Activated CD4-positive, CD25-positive, alpha-beta regulatory T cell treated with anti-CD3 and anti-CD28 coated beads, Interleukin-2, amount 50 U/mL, for 16 hours (primary cell): ENCODE results near the gene HOXA3.

Experiments
- DNase-seq: peaks from one replicate; pipeline ENCODE4 v3.0.0-alpha.2; 2020; ENCODE audit warnings: low read depth, low spot score

Gene HOXA3

GRCh38 chr7:27129729-27130539, 22.4 kb downstream of the HOXA3 start:
- no peak for DNase-seq

- no peak for DNase-seq
Observed at GRCh38 chr7:27128776-27129728, 23.3 kb downstream of the HOXA3 start.

GRCh38 chr7:27128034-27128433, 24.3 kb downstream of the HOXA3 start:
- DNase-seq, result no peak

DNA sequence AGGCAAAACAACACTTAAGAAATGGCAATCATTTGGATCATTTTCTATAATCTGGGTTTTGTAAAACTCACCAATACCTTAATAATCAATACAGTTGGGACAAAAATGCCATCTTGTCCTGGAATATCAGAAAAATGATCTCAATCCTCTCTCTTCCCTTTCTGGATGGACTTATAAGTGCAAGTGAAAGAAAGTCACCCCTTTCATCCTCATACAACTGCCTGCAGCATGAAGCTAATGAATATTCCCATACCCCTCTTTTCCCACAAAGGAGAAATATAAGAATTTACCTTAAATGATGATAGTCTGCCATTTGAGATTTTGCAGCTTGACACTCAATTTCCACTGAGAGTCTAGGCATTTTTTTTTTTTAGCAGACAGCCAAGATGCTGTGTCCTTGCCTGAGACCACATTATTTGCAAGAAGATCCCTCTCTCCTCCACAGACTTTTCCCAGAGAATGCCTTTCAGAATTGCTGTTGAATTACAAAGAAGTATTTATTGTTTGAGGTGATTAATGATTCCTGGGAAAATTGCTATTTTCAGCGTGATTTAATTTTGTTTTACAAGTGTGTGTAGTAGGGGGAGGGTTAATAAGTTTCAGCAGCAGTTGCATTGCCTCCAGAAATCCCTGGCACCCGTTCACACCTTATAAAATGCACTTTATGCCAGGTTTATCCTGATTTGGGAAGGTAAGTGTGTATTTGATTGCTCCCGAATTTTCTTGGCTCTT, 25.6 kb downstream of the HOXA3 start:
- DNase-seq, result no peak

GRCh38 chr7:27125986-27126394, 26.4 kb downstream of the HOXA3 start:
- DNase-seq, result no peak

DNA sequence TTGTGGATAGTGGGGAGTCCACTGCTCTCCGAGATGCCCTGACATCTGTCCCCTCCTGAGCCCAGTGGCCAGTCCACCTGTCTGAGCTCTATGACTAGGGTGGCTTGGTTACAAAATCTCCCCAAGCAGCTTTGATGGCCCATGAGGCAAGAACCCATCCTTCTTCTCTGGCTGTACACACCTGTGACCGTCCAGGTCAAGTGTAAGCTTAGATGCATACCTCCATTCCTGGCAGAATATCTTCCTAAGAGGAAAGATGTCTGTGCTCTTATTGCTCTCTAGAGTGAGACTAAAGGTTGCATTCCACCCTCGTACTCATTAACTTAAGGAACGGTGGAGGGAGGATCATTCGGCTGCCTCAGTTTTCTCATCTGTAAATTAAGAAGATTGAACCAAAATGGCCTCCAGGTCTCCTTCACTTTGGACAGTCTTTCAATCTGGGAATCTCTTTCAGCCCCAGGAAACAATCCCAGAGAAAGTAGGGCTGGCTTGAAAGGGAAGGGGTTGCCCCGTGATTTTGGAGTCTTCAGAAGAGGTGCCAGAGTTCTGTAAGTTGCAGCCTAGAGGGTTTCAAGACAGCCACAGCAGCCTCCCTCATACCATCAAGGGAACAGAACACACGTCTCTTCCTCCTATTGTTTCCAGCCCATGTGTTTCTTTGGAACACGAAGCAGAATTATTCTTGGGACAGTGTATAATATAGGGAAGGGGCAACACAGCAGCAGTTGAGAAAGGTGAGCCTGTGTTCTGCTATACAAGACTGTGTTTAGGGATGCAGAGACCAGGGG, 27.3 kb downstream of the HOXA3 start:
- no peak for DNase-seq

DNA sequence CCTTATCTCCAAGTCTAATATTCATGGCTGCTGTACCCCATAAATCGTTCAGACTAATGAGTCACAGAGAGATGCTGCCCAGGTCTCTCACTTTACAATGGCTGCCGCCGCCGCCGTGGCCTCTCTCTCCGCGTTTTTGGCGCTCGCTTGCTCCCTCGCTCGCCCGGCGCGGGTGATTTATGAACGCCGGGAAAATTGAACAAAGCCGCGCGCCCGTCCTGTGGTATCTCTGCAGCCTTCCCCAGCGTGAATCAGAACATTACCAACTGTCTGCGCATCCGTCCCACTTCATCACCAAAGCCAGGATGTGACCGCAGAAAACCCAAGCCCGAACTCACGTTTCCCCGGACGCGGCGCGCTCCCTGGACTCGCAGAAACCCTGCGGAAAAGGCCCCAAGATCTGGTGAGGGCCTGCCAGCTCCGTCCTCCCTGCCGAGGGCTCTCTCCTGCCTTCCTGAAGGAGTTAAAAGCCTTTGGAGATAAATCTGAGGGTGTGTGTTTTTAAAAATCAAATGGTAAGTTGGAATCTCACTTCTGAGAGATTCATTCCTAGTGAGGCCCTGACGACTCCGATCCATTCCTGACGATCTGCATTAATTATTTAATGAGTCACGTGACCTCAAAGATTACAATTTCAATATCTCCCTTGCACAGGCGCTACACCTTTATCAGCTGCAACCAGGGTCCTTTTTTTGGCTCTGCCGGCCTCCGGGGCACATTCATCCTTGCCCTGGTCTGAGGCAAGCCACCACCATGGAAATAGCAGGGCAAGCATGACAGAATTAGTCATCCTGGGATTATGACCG, 28.1 kb downstream of the HOXA3 start:
- DNase-seq, result no peak

DNA sequence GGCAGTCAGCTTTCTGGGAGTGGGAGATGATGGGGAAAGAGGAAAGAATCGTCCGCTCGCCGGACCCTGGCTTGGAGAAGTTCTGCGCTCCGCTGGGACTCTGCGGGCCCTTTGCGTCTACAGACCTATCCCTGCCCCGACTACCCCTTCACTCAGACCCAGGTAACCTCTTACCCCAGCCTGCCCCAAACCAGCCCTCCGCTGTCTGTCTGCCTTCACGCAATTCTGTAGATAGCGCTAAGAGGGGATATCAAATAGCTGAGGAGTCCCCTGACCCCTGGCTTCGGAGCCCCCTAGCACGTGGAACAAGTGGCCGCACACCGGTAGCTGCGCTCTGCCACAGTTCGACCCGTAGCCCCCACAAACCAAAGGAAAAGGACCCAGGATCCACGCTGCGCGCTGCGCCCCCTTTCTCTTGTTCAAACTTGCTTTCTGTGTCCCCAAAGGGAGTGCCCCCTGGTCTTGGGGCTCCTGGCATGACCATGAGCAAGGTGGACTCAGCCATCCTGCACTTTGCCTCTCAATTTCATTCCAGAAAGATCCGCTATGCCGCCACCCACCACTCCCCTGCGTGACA, 28.8 kb downstream of the HOXA3 start:
- no peak for DNase-seq

GRCh38 chr7:27123007-27123476, 29.3 kb downstream of the HOXA3 start:
- no peak for DNase-seq

DNA sequence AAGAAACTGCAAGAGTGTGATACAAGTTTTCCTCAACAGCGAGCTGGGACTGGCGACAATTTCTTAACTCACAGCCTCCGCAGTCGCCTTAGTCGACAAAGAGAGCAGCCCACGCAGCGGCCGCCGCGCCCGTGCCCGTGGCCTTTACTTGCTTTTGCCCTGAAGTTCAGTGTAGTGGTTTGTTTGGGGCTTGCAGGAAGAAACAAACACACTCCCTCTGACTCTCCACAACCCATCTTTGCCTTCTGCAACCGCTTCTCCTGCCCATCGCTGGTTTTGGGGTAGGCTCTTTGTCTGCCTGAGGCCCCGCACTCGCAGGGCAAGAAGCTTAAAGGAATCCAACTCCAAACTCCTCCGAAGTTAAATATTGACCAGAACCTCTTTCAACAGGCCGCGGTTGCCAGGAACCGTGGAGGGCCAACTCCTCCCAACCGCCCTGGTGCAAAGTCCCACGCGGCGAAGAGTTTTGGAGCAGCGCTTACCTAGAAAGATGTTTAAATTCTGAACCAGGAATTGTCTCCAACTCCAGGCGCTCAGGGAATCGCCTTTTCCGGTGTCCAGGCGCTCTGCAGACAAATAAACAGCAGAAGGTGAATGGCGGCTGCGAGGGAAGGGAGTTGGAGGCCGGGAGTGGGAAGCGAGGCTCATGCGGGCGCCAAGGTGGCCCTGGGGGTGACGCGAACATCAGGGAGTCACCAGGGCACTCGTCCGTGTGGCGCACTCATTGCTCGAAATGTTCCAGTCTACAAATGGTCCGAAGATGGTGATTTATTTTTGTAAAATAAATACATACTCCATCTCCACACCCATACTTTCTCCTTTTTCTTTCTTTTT, 30.1 kb downstream of the HOXA3 start:
- DNase-seq, result no peak

DNA sequence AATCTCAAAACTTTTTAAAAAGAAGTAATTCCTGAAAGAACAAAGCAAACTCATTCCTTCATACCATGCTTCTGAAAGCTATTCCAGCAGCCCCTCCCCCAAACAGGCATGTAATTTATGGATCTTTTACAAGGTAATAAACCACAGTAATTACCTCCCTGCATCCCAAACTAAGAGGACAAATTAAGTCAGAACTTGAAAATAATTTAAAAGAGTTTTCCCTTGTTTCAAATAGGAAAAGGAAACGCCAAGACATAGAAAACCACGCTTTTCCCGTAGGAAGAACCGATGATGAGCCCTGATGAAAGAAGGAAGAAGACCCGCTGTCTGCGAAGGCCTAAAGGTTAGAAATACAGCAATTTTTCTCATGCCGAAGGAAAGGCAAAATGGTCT, 30.7 kb downstream of the HOXA3 start:
- no peak for DNase-seq

GRCh38 chr7:27119412-27119911, 32.9 kb downstream of the HOXA3 start:
- no peak for DNase-seq

GRCh38 chr7:27118580-27118979, 33.8 kb downstream of the HOXA3 start:
- no peak for DNase-seq

DNA sequence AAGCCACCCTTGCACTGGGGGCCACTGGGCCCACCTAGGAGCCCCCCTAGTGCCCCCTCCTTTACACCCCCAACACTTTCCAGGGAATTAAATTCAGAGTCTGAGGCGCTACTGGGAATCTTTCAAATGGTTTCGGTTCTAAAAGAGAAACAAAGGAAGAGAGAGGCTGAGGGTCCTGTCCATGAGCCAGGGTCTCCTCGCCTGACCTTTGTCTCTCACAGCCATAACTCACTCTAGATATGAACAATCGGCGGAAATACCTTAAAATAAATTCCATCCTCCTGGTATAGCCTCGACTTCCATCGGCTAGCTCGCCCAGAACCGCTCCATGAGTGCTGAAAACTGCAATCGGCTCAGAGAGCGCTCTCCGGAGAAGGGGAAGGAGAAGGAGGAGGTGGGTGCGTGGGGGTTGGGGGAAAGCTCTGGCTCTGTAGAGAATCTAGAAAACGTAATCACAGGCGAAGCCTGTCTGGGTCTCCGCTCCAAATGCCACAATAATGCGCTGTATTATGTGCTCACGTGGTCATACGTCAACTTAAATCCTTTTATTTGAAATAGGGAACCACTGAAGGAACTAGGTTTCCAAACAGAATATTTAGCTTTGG, 34.4 kb downstream of the HOXA3 start:
- no peak for DNase-seq

GRCh38 chr7:27116962-27117886, 35.2 kb downstream of the HOXA3 start:
- DNase-seq, result no peak

DNA sequence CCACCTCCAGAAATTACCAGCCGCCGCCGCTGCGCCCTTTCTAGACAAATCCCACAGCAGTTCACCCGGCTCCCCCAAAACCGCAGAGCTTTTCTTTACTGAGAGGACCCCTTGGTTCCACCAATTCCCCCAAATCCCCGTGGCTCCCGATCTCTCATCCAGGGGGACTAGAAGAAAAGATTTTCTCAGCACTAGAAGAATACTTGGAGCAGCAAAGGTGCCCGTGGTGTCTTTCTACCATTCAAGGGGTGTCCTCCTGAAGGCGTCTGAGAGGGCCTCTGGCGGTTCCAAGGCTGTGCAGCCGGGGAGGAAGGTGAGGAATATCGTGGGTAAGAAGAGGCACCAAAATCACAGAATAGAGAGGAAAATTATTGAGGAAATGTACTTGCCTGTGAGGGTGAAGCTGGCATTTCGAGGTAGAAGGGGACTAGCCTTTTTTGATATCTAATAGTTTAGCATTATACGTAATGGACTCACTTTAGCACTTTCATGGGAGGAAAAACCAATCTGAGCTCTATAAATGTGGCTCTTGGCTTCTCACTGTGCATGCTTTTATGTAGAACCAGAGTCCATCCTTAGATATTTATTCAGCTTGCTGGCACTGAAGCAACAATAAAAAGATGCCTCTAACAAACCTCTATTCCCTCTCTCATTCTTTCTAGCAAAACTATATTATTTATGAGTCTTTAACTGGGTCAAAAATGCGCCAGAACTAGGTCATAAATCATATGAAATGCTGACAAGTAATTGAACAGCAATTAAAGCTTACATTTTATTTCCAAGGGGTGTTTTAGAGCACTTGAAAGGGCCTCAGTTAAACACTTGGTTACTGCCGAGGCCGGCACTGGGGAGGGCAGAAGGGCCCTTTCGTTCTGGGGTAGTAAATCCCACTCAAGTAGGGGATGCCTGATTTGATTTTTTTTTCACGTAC, 36.1 kb downstream of the HOXA3 start:
- no peak for DNase-seq
